ENCODE results near the gene TTC3. TPM values are rescaled to one million over a fixed set of nuclear protein-coding genes. Genes with fewer than 3 reads are reported as not detected.
A peak's percentile ranks its signal among the peaks of the same experiment; 100 is the strongest.

TTC3 gene
- total RNA-seq, 3 donors from 2014 or later (not counting 1 experiment from before 2014, with no cell fraction given): 83.1 to 97.4 (median 88.3) TPM

GRCh38 chr21:37073417-37074196 lies 553 bp downstream of the TTC3 start:
- Histone ChIP-seq H3K27me3 (ENCODE audit: control insufficient read depth, insufficient read depth, low read length) (no peaks in the 10 kb centered on the region), H3K36me3 (ENCODE audit: control insufficient read depth, insufficient read depth, low read length) (peaks cover 8% of the 10 kb centered on the region), H3K27ac (ENCODE audit: low read length) (peak overlapping the region; percentile 98), H3K9me3 (ENCODE audit: control insufficient read depth, insufficient read depth, low read length) (no peaks in the 10 kb centered on the region), H3K4me3 (ENCODE audit: low read length) (peak overlapping the region; percentile 96), H3K4me1 (ENCODE audit: control insufficient read depth, insufficient read depth, low read length) (peaks cover 17% of the 10 kb centered on the region)
- H3K4me3 Mint-ChIP-seq: peak overlapping the region; percentile 97
- WGBS (ENCODE audit: insufficient coverage): under 1% methylated on average over 70 of the region's 70 CpGs
- no peaks in the 10 kb centered on the region for H3K9me3 Mint-ChIP-seq
- H3K36me3 Mint-ChIP-seq: peaks cover 6% of the 10 kb centered on the region
- H3K4me1 Mint-ChIP-seq: peaks cover 29 to 37% of the 10 kb centered on the region in 2 donors
- ATAC-seq: peak; percentile 49 to 74 (median 50)
- TF ChIP-seq, protein P1, sequence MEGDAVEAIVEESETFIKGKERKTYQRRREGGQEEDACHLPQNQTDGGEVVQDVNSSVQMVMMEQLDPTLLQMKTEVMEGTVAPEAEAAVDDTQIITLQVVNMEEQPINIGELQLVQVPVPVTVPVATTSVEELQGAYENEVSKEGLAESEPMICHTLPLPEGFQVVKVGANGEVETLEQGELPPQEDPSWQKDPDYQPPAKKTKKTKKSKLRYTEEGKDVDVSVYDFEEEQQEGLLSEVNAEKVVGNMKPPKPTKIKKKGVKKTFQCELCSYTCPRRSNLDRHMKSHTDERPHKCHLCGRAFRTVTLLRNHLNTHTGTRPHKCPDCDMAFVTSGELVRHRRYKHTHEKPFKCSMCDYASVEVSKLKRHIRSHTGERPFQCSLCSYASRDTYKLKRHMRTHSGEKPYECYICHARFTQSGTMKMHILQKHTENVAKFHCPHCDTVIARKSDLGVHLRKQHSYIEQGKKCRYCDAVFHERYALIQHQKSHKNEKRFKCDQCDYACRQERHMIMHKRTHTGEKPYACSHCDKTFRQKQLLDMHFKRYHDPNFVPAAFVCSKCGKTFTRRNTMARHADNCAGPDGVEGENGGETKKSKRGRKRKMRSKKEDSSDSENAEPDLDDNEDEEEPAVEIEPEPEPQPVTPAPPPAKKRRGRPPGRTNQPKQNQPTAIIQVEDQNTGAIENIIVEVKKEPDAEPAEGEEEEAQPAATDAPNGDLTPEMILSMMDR (IDR thresholded peaks at IDR 0.05): no peak
- peak in 1 of 2 donors; percentile 88 for DNase-seq
- H3K27me3 Mint-ChIP-seq (ENCODE audit: low read depth in 2 of 2): no peaks in the 10 kb centered on the region
- H3K27ac Mint-ChIP-seq: peak overlapping the region; percentile 93 to 98
- intact Hi-C loops (cut with micrococcal nuclease): loop anchor here (2.0 to 10.0 kb wide), 4 partner anchors 86 to 489 kb away; partner anchors contain the start of gene VPS26C

- Histone ChIP-seq H3K4me3 (ENCODE audit: low read length) (peak overlapping the region; percentile 96), H3K4me1 (ENCODE audit: control insufficient read depth, insufficient read depth, low read length) (peaks cover 17% of the 10 kb centered on the region), H3K27ac (ENCODE audit: low read length) (peak overlapping the region; percentile 98), H3K27me3 (ENCODE audit: control insufficient read depth, insufficient read depth, low read length) (no peaks in the 10 kb centered on the region), H3K36me3 (ENCODE audit: control insufficient read depth, insufficient read depth, low read length) (peaks cover 4% of the 10 kb centered on the region), H3K9me3 (ENCODE audit: control insufficient read depth, insufficient read depth, low read length) (no peaks in the 10 kb centered on the region)
- 2% methylated on average over 6 of the region's 13 CpGs for WGBS (ENCODE audit: insufficient coverage)
- intact Hi-C loops (cut with micrococcal nuclease): loop anchor here (5.0 to 10.0 kb wide), 3 partner anchors 87 to 488 kb away; no protein-coding TSS in a partner anchor
- H3K9me3 Mint-ChIP-seq: no peaks in the 10 kb centered on the region
- H3K4me1 Mint-ChIP-seq: peaks cover 29 to 40% of the 10 kb centered on the region in 2 donors
- DNase-seq (no peak), ATAC-seq (no peak)
- no peaks in the 10 kb centered on the region for H3K27me3 Mint-ChIP-seq (ENCODE audit: low read depth in 2 of 2)
- peak overlapping the region; percentile 93 to 98 for H3K27ac Mint-ChIP-seq
- TF ChIP-seq, protein P1 (IDR thresholded peaks at IDR 0.05): no peak
- H3K36me3 Mint-ChIP-seq: peaks cover under 1% of the 10 kb centered on the region
- H3K4me3 Mint-ChIP-seq: peak overlapping the region; percentile 97
Measured at GRCh38 chr21:37074197-37074510, 1.1 kb downstream of the TTC3 start.

- no peaks in the 10 kb centered on the region for H3K9me3 ChIP-seq (ENCODE audit: control insufficient read depth, insufficient read depth, low read length)
- H3K27ac ChIP-seq (ENCODE audit: low read length): peak overlapping the region; percentile 98
- peak overlapping the region; percentile 96 for H3K4me3 ChIP-seq (ENCODE audit: low read length)
- no peaks in the 10 kb centered on the region for H3K27me3 Mint-ChIP-seq (ENCODE audit: low read depth in 2 of 2)
- WGBS (ENCODE audit: insufficient coverage): 50% methylated on average over 9 of the region's 9 CpGs
- TF ChIP-seq, protein P1 (IDR thresholded peaks at IDR 0.05): no peak
- no peaks in the 10 kb centered on the region for H3K27me3 ChIP-seq (ENCODE audit: control insufficient read depth, insufficient read depth, low read length)
- H3K4me1 Mint-ChIP-seq: peaks cover 29 to 43% of the 10 kb centered on the region in 2 donors
- no peaks in the 10 kb centered on the region for H3K9me3 Mint-ChIP-seq
- no peaks in the 10 kb centered on the region for H3K36me3 Mint-ChIP-seq
- intact Hi-C loops (cut with micrococcal nuclease): loop anchor here (5.0 to 10.0 kb wide), 3 partner anchors 87 to 488 kb away; no protein-coding TSS in a partner anchor
- no peak for ATAC-seq
- peak overlapping the region; percentile 93 to 98 for H3K27ac Mint-ChIP-seq
- H3K4me3 Mint-ChIP-seq: peak overlapping the region; percentile 97
- no peak for DNase-seq
- H3K4me1 ChIP-seq (ENCODE audit: control insufficient read depth, insufficient read depth, low read length): peaks cover 17% of the 10 kb centered on the region
- H3K36me3 ChIP-seq (ENCODE audit: control insufficient read depth, insufficient read depth, low read length): peaks cover 2% of the 10 kb centered on the region
Measured at GRCh38 chr21:37074546-37074945, 1.5 kb downstream of the TTC3 start.

Data from natural killer cell (primary cell).